SK-N-SH (cell line): ENCODE measurements around the gene TMEM151A. TPM values are rescaled to one million over a fixed set of nuclear protein-coding genes. Genes with fewer than 3 reads are reported as not detected.

Source experiments
- CTCF ChIA-PET: fragments of 300-600, 350-600 bp; formaldehyde crosslinking; extraction: SDS; loops from one replicate; lab custom pipeline; 2021; lab: Yijun Ruan, JAX
- POLR2A ChIA-PET: fragments of 350-600 bp; sonication (Branson Sonifier 250); formaldehyde crosslinking; extraction: SDS; loops from one replicate; lab custom pipeline; 2020; ENCODE audit warnings: antibody characterized with exemption, inconsistent platforms; lab: Yijun Ruan, JAX
- DNase-seq: peaks from one replicate; pipeline ENCODE4 v3.0.0; 2012
- H2AFZ ChIP-seq: fragments of 200-600 bp; sonication (generic); 2 replicates; pipeline ENCODE4 v1.8.1; 2016; ENCODE audit warnings: antibody characterized with exemption, mild to moderate bottlenecking, low read depth
- H3F3A ChIP-seq: fragments of 200-600 bp; sonication (generic); replicated peaks from 2 replicates; pipeline ENCODE3; 2016; ENCODE audit warnings: antibody characterized with exemption, mild to moderate bottlenecking; ENCODE audit not compliant: insufficient read depth
- H3K27ac ChIP-seq, 2 experiments: fragments of 200-500 bp in 1 of 2; fragments of 200-600 bp in 1 of 2; sonication (Bioruptor generic) in 1 of 2; sonication (generic), shearing (Covaris generic) in 1 of 2; 2 replicates each; pipeline versions ENCODE4 v1.5.1 to v1.6.1; 2014 to 2016; ENCODE audit warnings: low read depth in 2 of 2, inconsistent platforms in 1 of 2, low read length in 1 of 2, mild to moderate bottlenecking in 1 of 2, mixed read lengths in 1 of 2
- H3K27me3 ChIP-seq: fragments of 200-600 bp; sonication (generic), shearing (Covaris generic); 2 replicates; pipeline ENCODE4 v1.6.1; 2016; ENCODE audit warnings: mixed run types; ENCODE audit not compliant: insufficient read depth
- H3K36me3 ChIP-seq, 2 experiments: fragments of 200-500 bp in 1 of 2; fragments of 200-600 bp in 1 of 2; sonication (Bioruptor generic) in 1 of 2; sonication (generic) in 1 of 2; replicated peaks in 1 of 2; 2 replicates each; pipeline versions ENCODE3 to v1.5.1; 2014 to 2016; ENCODE audit warnings: low read length in 1 of 2, mild to moderate bottlenecking in 1 of 2; ENCODE audit not compliant: insufficient read depth in 2 of 2, control insufficient read depth in 1 of 2
- H3K4me1 ChIP-seq, 2 experiments: fragments of 200-500 bp in 1 of 2; fragments of 200-600 bp in 1 of 2; sonication (Bioruptor generic) in 1 of 2; sonication (generic), shearing (Covaris generic) in 1 of 2; 2 replicates each; pipeline versions ENCODE4 v1.5.1 to v1.6.1; 2014 to 2016; ENCODE audit warnings: low read depth in 1 of 2, low read length in 1 of 2, mixed run types in 1 of 2; ENCODE audit not compliant: insufficient read depth in 2 of 2, control insufficient read depth in 1 of 2
- H3K4me2 ChIP-seq: fragments of 200-600 bp; sonication (generic), shearing (Covaris generic); 2 replicates; pipeline ENCODE4 v1.6.1; 2017; ENCODE audit warnings: mixed run types
- H3K4me3 ChIP-seq, 2 experiments: fragments of 200-500 bp in 1 of 2; fragments of 200-600 bp in 1 of 2; sonication (Bioruptor generic) in 1 of 2; sonication (generic), shearing (Covaris generic) in 1 of 2; 2 replicates each; pipeline versions ENCODE4 v1.5.1 to v1.8.1; 2014 to 2016; ENCODE audit warnings: low read depth in 2 of 2, inconsistent platforms in 1 of 2, low read length in 1 of 2, mild to moderate bottlenecking in 1 of 2, mixed read lengths in 1 of 2, moderate library complexity in 1 of 2
- H3K79me2 ChIP-seq: fragments of 200-600 bp; sonication (generic); 2 replicates; pipeline ENCODE4 v1.8.1; 2017; ENCODE audit warnings: mild to moderate bottlenecking; ENCODE audit not compliant: insufficient read depth
- H3K9ac ChIP-seq: fragments of 200-600 bp; sonication (generic); 2 replicates; pipeline ENCODE4 v1.6.1; 2017; ENCODE audit warnings: mixed run types
- H3K9me2 ChIP-seq: fragments of 200-600 bp; sonication (generic); 2 replicates; pipeline ENCODE4 v1.6.1; 2017; ENCODE audit warnings: mixed run types
- H3K9me3 ChIP-seq: fragments of 200-600 bp; sonication (generic); 2 replicates; pipeline ENCODE4 v1.6.1; 2017; ENCODE audit warnings: mixed run types, mild to moderate bottlenecking, moderate library complexity
- H4K20me1 ChIP-seq: fragments of 200-600 bp; sonication (generic); 2 replicates; pipeline ENCODE4 v1.6.1; 2017; ENCODE audit warnings: mild to moderate bottlenecking, mixed run types; ENCODE audit not compliant: insufficient read depth
- CHD2 ChIP-seq: fragments of 150-350 bp; IDR thresholded peaks from 2 replicates; pipeline ENCODE4 v1.6.1; 2018; ENCODE audit warnings: low read length; ENCODE audit not compliant: partially characterized antibody
- ELF1 ChIP-seq: IDR thresholded peaks from 2 replicates; pipeline ENCODE4 v1.4.0; 2012
- EZH2phosphoT487 ChIP-seq: fragments of 200-600 bp; sonication (generic); IDR thresholded peaks from 2 replicates; pipeline ENCODE4 v1.6.1; 2017; ENCODE audit warnings: low read depth, mixed run types, mild to moderate bottlenecking, antibody characterized with exemption, moderate library complexity, borderline replicate concordance
- GATA2 ChIP-seq: sonication (generic); formaldehyde crosslinking; IDR thresholded peaks from 2 replicates; pipeline ENCODE4 v1.5.0; 2020; ENCODE audit warnings: mild to moderate bottlenecking, missing genetic modification reagents
- PBX3 ChIP-seq: IDR thresholded peaks from 2 replicates; pipeline ENCODE4; 2012
- RAD21 ChIP-seq: IDR thresholded peaks from 2 replicates; pipeline ENCODE4 v1.6.1; 2012; ENCODE audit warnings: mild to moderate bottlenecking, low read length
- SIN3A ChIP-seq: IDR thresholded peaks from 2 replicates; pipeline ENCODE4 v1.6.1; 2012; ENCODE audit warnings: low read depth, mild to moderate bottlenecking, low read length, moderate library complexity, borderline replicate concordance
- SMC3 ChIP-seq: IDR thresholded peaks from 2 replicates; pipeline ENCODE4 v1.6.1; 2012; ENCODE audit warnings: low read depth, low read length, improper control_type of control experiment
- TCF12 ChIP-seq: IDR thresholded peaks from 2 replicates; pipeline ENCODE4 v1.4.0; 2012
- YY1 ChIP-seq: IDR thresholded peaks from 2 replicates; pipeline ENCODE4 v1.4.0; 2012; ENCODE audit warnings: low read depth, mild to moderate bottlenecking
- WGBS: methylation state at CpG from one replicate; pipeline ENCODE4 v1.1.6; 2017; ENCODE audit warnings: low lambda C conversion rate; 5-methylcytosine and 5-hydroxymethylcytosine counted together
- polyA plus RNA-seq, 3 experiments: library from polyadenylated mRNA; depleted of rRNA; stranded (reverse); fragments of >200 nt; gene quantifications; 2 replicates each; pipeline ENCODE4 v1.2.3, GENCODE V29; 2012
- TF ChIP-seq, protein P1 (sequence below): fragments of 200-600 bp; sonication (generic); IDR thresholded peaks from 2 replicates; pipeline ENCODE4 v1.6.1; 2017; ENCODE audit warnings: antibody characterized with exemption, mild to moderate bottlenecking, moderate library complexity
- TF ChIP-seq, protein P2 (sequence below): IDR thresholded peaks from 2 replicates; pipeline ENCODE4 v1.4.0; 2012; ENCODE audit warnings: low read depth

The TMEM151A gene
- polyA plus RNA-seq, 1 of the 3 experiments (the other 2 are of a cell fraction) = 0.35 TPM

GRCh38 chr11:66315921-66316811, 24.5 kb downstream of the TMEM151A start:
- CTCF ChIA-PET = interaction anchor here (1.1 to 12.4 kb wide), 7 partner anchors 11 to 73 kb away, joined by 3 to 280 read pairs (median 3); partner anchors contain the start of genes B4GAT1, BRMS1, RIN1 and YIF1A

DNA sequence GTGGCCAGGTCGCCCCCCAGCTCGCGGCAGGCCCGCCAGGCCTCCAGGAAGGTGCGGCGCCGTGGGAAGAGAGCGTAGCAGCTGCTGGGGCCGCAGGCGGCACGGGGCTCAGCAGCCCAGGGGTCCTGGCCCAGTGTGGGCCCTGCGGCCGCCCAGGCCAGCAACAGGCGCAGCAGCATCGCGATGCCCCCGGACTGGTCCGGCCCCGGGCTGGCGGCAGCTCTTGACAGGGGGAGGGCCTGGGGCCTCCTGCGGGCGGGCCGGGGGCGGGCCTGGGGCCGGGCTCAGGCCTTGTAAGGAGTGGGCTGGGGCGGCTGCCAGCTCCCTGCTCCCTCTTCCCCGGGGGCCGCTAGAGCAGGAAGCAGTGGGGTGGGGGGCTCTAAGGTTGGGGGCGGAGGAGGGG, 25.2 kb downstream of the TMEM151A start, which contains the start of gene CD248:
Gene CD248 (minus strand): TSS at position 196 of the 403 bp plus-strand sequence. CDS start 17 bp downstream, at position 179.
- H3K9ac ChIP-seq = no peak within 1 kb of the TSS
- CTCF ChIA-PET = interaction anchor here (0.7 to 12.4 kb wide), 6 partner anchors 10 to 73 kb away, joined by 3 to 280 read pairs (median 3); partner anchors contain the start of gene RIN1
- peak; percentile 83 for DNase-seq

More at GRCh38 chr11:66315921-66316811, 24.5 kb downstream of the TMEM151A start:
- Histone ChIP-seq H3K4me1 (peaks cover 32 to 65% of the 10 kb centered on the region in 2 experiments), H2AFZ (no peak overlapping the region), H4K20me1 (no peaks in the 10 kb centered on the region), H3K4me2 (no peak overlapping the region)
- no peak for DNase-seq
- no peak for TF ChIP-seq PBX3
- no peak for TF ChIP-seq GATA2 (CRISPR knock-in tag)
- TF ChIP-seq YY1 = no peak
- no peak for TF ChIP-seq SMC3
- TF ChIP-seq TCF12 = no peak
- TF ChIP-seq, protein P1, sequence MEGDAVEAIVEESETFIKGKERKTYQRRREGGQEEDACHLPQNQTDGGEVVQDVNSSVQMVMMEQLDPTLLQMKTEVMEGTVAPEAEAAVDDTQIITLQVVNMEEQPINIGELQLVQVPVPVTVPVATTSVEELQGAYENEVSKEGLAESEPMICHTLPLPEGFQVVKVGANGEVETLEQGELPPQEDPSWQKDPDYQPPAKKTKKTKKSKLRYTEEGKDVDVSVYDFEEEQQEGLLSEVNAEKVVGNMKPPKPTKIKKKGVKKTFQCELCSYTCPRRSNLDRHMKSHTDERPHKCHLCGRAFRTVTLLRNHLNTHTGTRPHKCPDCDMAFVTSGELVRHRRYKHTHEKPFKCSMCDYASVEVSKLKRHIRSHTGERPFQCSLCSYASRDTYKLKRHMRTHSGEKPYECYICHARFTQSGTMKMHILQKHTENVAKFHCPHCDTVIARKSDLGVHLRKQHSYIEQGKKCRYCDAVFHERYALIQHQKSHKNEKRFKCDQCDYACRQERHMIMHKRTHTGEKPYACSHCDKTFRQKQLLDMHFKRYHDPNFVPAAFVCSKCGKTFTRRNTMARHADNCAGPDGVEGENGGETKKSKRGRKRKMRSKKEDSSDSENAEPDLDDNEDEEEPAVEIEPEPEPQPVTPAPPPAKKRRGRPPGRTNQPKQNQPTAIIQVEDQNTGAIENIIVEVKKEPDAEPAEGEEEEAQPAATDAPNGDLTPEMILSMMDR = no peak
- no peak for TF ChIP-seq RAD21
- no peak for TF ChIP-seq SIN3A
- TF ChIP-seq EZH2phosphoT487 = no peak
- no peak for TF ChIP-seq ELF1
- TF ChIP-seq, all 33 proteins: peak for 0
- Histone ChIP-seq H3K9me3 (no peaks in the 10 kb centered on the region), H3F3A (peaks cover 9% of the 10 kb centered on the region), H3K9ac (no peak overlapping the region), H3K36me3 (no peaks in the 10 kb centered on the region), H3K9me2 (no peaks in the 10 kb centered on the region), H3K4me3 (no peak overlapping the region), H3K27me3 (no peaks in the 10 kb centered on the region), H3K27ac (peak overlapping the region in 1 of 2 experiments; percentile 100; a peak in 2 of 4 replicates), H3K79me2 (no peaks in the 10 kb centered on the region)
- 92% methylated on average over 18 of the region's 52 CpGs for WGBS
- POLR2A ChIA-PET = interaction anchor here (1.0 to 2.4 kb wide), 3 partner anchors 11 to 27 kb away, joined by 3 to 10 read pairs (median 10); partner anchors contain the start of gene YIF1A

More for the DNA sequence above, 25.2 kb downstream of the TMEM151A start, which contains the start of gene CD248:
- H3K36me3 ChIP-seq = no peaks in the 10 kb centered on the region
- no peaks in the 10 kb centered on the region for H4K20me1 ChIP-seq
- no peak within 1 kb of the TSS for H2AFZ ChIP-seq
- peak within 1 kb of the TSS; percentile 20; the same call in 1 of the 2 replicates for H3K4me2 ChIP-seq
- H3K4me1 ChIP-seq = peaks cover 32 to 60% of the 10 kb centered on the region in 2 experiments
- 25% methylated on average over 12 of the region's 29 CpGs for WGBS
- no peaks in the 10 kb centered on the region for H3K9me3 ChIP-seq
- H3K27ac ChIP-seq = peak within 1 kb of the TSS; percentile 21 to 100; a peak in 3 of 4 replicates
- TF ChIP-seq, protein P2, sequence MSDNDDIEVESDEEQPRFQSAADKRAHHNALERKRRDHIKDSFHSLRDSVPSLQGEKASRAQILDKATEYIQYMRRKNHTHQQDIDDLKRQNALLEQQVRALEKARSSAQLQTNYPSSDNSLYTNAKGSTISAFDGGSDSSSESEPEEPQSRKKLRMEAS = no peak
- TF ChIP-seq CHD2 = peak; percentile 58
- no peak within 1 kb of the TSS for H3K4me3 ChIP-seq
- no peaks in the 10 kb centered on the region for H3K9me2 ChIP-seq
- POLR2A ChIA-PET = interaction anchor here (0.6 to 2.4 kb wide), 4 partner anchors 10 to 104 kb away, joined by 3 to 10 read pairs (median 6); partner anchors contain the start of gene YIF1A
- peaks cover 6% of the 10 kb centered on the region for H3F3A ChIP-seq
- H3K27me3 ChIP-seq = no peaks in the 10 kb centered on the region
- no peaks in the 10 kb centered on the region for H3K79me2 ChIP-seq
